Gastrocnemius medialis (tissue), 4 donors: Measurements from ENCODE around the gene CTNNA2.

Source experiments
- CTCF ChIP-seq, 5 experiments: fragments of 450-650 bp in 3 of 5; fragments of 200-600 bp in 2 of 5; sonication (generic) in 2 of 5; IDR thresholded peaks in 4 of 5; conservative IDR thresholded peaks in 1 of 5; 1 replicate in 4 of 5; 2 replicates in 1 of 5; pipeline ENCODE4 v1.5.1; 2016 to 2019; ENCODE audit warnings: antibody characterized with exemption in 5 of 5, mild to moderate bottlenecking in 3 of 5, moderate library complexity in 3 of 5
- POLR2A ChIP-seq, 2 donors: fragments of 450-650 bp; IDR thresholded peaks; one replicate each; pipeline ENCODE4 v1.6.1; 2017; ENCODE audit warnings: antibody characterized with exemption in 2 of 2, mild to moderate bottlenecking in 2 of 2, moderate library complexity in 2 of 2

GRCh38 chr2:80280598-80280997 lies 767.7 kb downstream of the CTNNA2 start:
- TF ChIP-seq CTCF (IDR thresholded peaks at IDR 0.05 in 4 of 5, conservative IDR thresholded peaks at IDR 0.05 in 1 of 5) = no peak
- TF ChIP-seq POLR2A (IDR thresholded peaks at IDR 0.05) = no peak
